ENCODE data around the gene CDADC1.
A peak's percentile ranks its signal among the peaks of the same experiment; 100 is the strongest.

Gene CDADC1

GRCh38 chr13:49247643-49248621 is at the start of gene CDADC1:
TSS of gene CDADC1 (plus strand) at chr13:49247925. CDS start at chr13:49248038, 113 bp downstream.
- DNase-seq (ENCODE audit: low spot score) = peak; percentile 95

GRCh38 chr13:49206641-49207040 is 41.1 kb upstream of the CDADC1 start:
- no peak for DNase-seq (ENCODE audit: low spot score)

- no peak for DNase-seq (ENCODE audit: low spot score)
Observed at GRCh38 chr13:49208619-49209018, 39.1 kb upstream of the CDADC1 start.

DNA sequence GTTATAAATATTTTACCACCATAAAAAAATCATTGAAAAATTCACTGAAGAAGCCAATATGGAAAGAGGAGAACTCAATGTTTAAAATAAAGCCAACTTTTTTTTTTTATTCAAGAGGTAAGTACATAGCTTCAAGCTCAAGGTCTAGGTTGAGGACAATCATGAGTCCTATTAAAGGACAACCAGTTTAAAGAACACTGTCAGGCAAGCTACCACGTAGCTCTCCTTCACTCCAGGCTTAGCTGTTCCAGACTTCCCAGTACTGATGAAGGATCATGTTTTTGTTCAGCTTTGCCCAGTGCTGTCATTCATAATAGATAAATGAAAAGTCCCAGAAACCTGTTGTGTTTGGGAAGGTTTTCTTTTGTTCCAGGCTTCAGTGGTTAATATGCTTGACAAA is 37.6 kb upstream of the CDADC1 start:
- DNase-seq (ENCODE audit: low spot score) = no peak

GRCh38 chr13:49210669-49211068 is 37.1 kb upstream of the CDADC1 start:
- DNase-seq (ENCODE audit: low spot score) = no peak

DNA sequence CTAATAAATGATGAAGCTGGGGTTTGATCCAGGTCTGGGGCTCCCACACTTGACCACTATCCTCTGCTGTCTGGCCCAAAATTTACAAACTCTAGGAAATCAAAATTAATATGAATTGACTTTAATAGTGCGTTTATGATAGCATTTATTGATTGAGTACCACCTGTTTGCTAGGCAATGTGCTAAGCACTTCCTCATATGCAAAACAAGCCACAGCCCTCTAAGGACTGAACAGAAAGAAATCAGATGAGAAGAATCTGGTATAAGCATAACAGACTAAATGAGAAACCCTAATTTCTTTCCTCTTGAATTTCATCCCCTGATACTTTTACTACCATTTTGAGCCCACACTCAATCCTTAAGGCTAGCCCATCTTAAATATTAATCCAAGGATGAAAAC is 34.2 kb upstream of the CDADC1 start:
- DNase-seq (ENCODE audit: low spot score) = no peak

- DNase-seq (ENCODE audit: low spot score) = no peak
Observed at GRCh38 chr13:49213997-49214916, 33.5 kb upstream of the CDADC1 start.

GRCh38 chr13:49214917-49215376 is 32.8 kb upstream of the CDADC1 start:
- DNase-seq (ENCODE audit: low spot score) = no peak

DNA sequence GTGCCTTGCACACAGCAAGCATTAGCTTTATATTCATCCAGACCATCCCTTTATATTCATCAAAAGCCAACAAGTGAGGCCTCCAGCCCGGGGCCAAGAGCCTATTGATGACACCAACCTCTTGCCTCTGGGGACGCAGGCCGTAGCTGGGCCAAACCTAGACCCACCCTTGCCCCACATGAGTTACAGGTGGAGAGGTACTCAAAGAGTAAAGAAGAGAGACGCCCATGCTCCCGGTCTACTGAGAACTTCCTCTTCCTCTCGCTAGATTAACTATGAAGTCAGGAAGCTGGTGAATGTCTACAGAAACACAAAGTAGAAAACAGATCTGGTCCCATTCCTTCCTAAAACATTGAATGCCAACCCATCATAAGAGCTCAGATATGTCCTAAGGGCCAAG is 31.4 kb upstream of the CDADC1 start:
- no peak for DNase-seq (ENCODE audit: low spot score)

DNA sequence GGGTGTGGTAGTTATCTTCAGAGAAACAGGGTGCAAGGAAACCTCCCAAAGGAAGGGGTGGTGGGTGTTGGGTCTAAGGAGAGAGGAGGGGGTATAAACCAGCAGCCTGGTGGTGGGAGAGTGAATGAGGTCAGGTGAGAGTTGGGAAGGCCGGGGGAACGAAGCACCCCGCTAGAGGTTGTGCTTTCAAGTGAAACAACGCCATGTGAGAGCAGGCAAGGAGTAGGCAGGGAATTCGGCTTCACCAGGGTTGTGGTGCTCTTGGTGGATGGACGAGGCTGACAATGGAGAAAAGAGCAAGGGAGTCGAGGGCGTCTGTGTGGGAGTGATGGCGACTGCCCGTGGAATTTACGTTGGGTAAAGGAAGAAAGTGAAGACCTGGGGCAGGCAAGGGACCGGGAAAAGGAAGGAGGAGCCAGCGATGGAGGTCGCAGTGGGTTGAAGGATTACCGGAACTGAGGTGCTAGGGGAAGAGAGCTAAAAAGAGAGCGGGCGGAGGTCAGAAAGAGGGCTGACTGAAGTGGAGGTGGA is 29.7 kb upstream of the CDADC1 start:
- DNase-seq (ENCODE audit: low spot score) = no peak

GRCh38 chr13:49218493-49219051 is 29.2 kb upstream of the CDADC1 start:
- no peak for DNase-seq (ENCODE audit: low spot score)

GRCh38 chr13:49219647-49220035 is 28.1 kb upstream of the CDADC1 start:
- DNase-seq (ENCODE audit: low spot score) = no peak

GRCh38 chr13:49220036-49220855 is 27.5 kb upstream of the CDADC1 start, which contains the start of gene MLNR:
TSS of gene MLNR (plus strand) at chr13:49220338. CDS start at chr13:49220338, 0 bp downstream.
- no peak for DNase-seq (ENCODE audit: low spot score)

DNA sequence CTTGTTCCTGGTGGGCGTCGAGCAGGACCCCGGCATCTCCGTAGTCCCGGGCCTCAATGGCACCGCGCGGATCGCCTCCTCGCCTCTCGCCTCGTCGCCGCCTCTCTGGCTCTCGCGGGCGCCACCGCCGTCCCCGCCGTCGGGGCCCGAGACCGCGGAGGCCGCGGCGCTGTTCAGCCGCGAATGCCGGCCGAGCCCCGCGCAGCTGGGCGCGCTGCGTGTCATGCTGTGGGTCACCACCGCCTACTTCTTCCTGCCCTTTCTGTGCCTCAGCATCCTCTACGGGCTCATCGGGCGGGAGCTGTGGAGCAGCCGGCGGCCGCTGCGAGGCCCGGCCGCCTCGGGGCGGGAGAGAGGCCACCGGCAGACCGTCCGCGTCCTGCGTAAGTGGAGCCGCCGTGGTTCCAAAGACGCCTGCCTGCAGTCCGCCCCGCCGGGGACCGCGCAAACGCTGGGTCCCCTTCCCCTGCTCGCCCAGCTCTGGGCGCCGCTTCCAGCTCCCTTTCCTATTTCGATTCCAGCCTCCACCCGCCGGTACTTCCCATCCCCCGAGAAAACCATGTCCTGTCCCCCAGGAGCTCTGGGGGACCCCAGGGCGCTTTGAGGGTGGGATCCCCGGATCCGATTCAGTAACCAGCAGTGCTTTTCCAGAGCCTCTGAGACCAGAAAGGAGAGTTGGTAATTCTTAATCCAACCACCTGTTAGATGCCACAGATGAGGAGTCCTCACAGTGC is 26.7 kb upstream of the CDADC1 start:
- DNase-seq (ENCODE audit: low spot score) = no peak

DNA sequence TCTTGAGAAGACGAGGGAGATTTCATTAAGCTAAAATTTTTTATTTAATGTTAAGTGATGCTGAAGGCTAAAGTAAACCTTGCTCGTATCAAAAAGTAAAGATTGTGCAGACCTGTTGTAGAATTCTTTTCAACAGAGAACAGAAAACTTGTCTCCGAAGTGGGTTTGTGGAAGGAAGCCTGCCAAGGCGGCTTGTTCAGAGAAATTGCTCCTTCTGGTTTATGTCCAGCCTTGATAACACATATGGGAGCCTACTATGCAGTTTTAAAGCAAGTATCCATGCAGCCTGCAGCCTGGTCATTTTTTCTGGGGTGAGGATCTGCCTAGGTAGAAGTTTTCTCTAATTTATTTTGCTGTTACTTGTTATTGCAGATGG is 26.1 kb upstream of the CDADC1 start:
- DNase-seq (ENCODE audit: low spot score) = no peak

- no peak for DNase-seq (ENCODE audit: low spot score)
Observed at GRCh38 chr13:49225223-49226042, 22.3 kb upstream of the CDADC1 start.

DNA sequence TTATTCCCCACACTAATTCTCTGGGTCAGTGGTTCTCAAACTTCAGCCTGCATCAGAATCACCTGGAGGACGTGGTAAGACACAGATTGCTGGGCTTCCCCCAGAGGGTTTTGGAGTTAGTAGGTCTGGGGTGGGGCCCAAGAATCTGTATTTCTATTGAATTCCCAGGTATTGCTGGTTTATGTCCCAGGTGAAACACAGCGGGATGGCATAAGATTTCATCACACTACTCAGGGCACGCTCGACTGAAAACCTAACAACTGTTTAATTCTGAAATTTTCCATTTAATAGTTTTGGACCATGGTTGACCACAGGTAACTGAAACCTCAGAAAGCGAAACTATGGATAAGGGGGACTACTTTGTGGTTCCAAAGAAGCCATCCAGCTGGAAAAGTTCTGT is 21.1 kb upstream of the CDADC1 start:
- DNase-seq (ENCODE audit: low spot score) = no peak

- no peak for DNase-seq (ENCODE audit: low spot score)
Observed at GRCh38 chr13:49234741-49235140, 13.0 kb upstream of the CDADC1 start.

GRCh38 chr13:49235856-49236431 is 11.8 kb upstream of the CDADC1 start:
- no peak for DNase-seq (ENCODE audit: low spot score)
